Measurements from ENCODE around the gene KCNIP3.

The KCNIP3 gene

DNA sequence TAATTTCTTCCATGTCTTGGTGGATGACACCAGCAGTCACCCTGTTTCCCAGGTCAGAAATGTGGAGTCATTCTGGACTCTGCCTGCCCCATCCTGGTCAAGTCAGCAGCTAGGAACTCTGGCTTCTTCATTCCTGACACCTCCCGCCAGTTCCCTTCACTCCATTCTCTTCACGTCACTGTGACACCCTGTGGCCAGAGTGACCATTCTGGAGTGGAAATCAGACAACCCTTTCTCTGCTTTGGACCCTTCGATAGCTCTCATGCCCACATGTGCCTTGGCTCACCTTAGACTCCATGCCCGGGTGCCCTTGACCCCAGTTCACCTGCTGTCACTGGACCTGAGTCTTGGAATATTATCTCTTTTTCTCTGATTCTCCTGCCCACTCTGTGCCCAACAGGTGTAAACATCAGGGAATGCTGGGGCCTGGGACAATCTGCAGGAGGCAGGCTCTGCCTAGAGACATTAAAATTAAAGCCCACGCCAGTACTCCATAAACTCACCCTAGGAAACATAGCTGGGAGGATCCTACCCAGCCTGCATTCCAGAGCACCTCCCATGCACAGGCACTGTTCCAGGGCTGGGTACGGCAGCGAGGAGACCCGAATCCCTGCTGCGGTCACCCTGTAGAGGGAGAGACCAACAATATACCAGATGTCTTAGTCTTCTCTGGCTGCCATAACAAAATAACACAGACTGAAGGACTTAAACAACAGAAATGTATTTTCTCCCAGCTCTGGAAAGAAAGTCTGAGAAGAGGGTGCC lies 64.3 kb downstream of the KCNIP3 start:
- TF ChIP-seq SUZ12 (IDR thresholded peaks at IDR 0.05; ENCODE audit: extremely low read depth, insufficient read depth, insufficient read length) (no peak), ZNF274 (IDR thresholded peaks at IDR 0.05; ENCODE audit: low read depth, low read length) (no peak), YY1 (IDR thresholded peaks at IDR 0.05; ENCODE audit: insufficient read depth, insufficient read length) (no peak)
- DNase-seq (ENCODE audit: low read depth, low spot score), result no peak
- H3K9me3 ChIP-seq (ENCODE audit: insufficient read depth, low read length), result no peaks in the 10 kb centered on the region
- no peak overlapping the region for H3K4me3 ChIP-seq (ENCODE audit: insufficient read length, low read depth)
- H3K4me1 ChIP-seq (ENCODE audit: insufficient read depth, insufficient read length), result peaks cover 8% of the 10 kb centered on the region
- no peak overlapping the region for H3K9ac ChIP-seq (ENCODE audit: insufficient read length, low read depth)
- H3K27me3 ChIP-seq (ENCODE audit: insufficient read depth, insufficient read length), result no peaks in the 10 kb centered on the region
- no peaks in the 10 kb centered on the region for H3K36me3 ChIP-seq (ENCODE audit: insufficient read depth, insufficient read length, low read length)

GRCh38 chr2:95362486-95362885 lies 65.3 kb downstream of the KCNIP3 start:
- H3K27me3 ChIP-seq (ENCODE audit: insufficient read depth, insufficient read length), result no peaks in the 10 kb centered on the region
- H3K36me3 ChIP-seq (ENCODE audit: insufficient read depth, insufficient read length, low read length), result no peaks in the 10 kb centered on the region
- H3K4me3 ChIP-seq (ENCODE audit: insufficient read length, low read depth), result no peak overlapping the region
- no peak for DNase-seq (ENCODE audit: low read depth, low spot score)
- H3K4me1 ChIP-seq (ENCODE audit: insufficient read depth, insufficient read length), result peaks cover 7% of the 10 kb centered on the region
- H3K9me3 ChIP-seq (ENCODE audit: insufficient read depth, low read length), result no peaks in the 10 kb centered on the region
- H3K9ac ChIP-seq (ENCODE audit: insufficient read length, low read depth), result no peak overlapping the region
- TF ChIP-seq ZNF274 (IDR thresholded peaks at IDR 0.05; ENCODE audit: low read depth, low read length) (no peak), YY1 (IDR thresholded peaks at IDR 0.05; ENCODE audit: insufficient read depth, insufficient read length) (no peak), SUZ12 (IDR thresholded peaks at IDR 0.05; ENCODE audit: extremely low read depth, insufficient read depth, insufficient read length) (no peak)

DNA sequence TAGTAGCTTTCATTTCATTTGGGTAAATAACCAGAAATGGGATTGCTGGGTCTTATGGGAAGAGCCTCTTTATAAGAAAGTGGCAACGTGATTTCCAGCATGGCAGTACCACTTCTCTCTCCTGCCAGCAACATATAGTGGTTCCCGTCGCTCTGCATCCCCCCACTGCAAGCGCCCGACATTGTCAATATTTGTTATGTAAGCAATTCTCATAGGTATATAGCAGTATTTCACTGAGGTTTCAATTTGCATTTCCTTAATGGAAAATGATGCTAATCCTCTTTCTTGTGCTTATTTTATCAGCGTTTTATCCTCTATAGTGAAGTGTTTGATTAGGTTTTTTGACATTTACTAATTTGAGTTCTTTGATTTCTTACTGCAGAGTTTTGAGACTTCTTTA lies 69.4 kb downstream of the KCNIP3 start:
- Histone ChIP-seq H3K9ac (ENCODE audit: insufficient read length, low read depth) (no peak overlapping the region), H3K27me3 (ENCODE audit: insufficient read depth, insufficient read length) (no peaks in the 10 kb centered on the region), H3K4me1 (ENCODE audit: insufficient read depth, insufficient read length) (no peaks in the 10 kb centered on the region), H3K9me3 (ENCODE audit: insufficient read depth, low read length) (no peaks in the 10 kb centered on the region; the same call in none of the 2 replicates), H3K4me3 (ENCODE audit: insufficient read length, low read depth) (no peak overlapping the region), H3K36me3 (ENCODE audit: insufficient read depth, insufficient read length, low read length) (no peaks in the 10 kb centered on the region)
- DNase-seq (ENCODE audit: low read depth, low spot score), result no peak
- TF ChIP-seq SUZ12 (IDR thresholded peaks at IDR 0.05; ENCODE audit: extremely low read depth, insufficient read depth, insufficient read length) (no peak), ZNF274 (IDR thresholded peaks at IDR 0.05; ENCODE audit: low read depth, low read length) (no peak), YY1 (IDR thresholded peaks at IDR 0.05; ENCODE audit: insufficient read depth, insufficient read length) (no peak)

GRCh38 chr2:95372216-95372829 lies 75.2 kb downstream of the KCNIP3 start:
- DNase-seq (ENCODE audit: low read depth, low spot score), result no peak
- H3K4me1 ChIP-seq (ENCODE audit: insufficient read depth, insufficient read length), result peaks cover 15% of the 10 kb centered on the region
- no peaks in the 10 kb centered on the region for H3K27me3 ChIP-seq (ENCODE audit: insufficient read depth, insufficient read length)
- H3K9me3 ChIP-seq (ENCODE audit: insufficient read depth, low read length), result no peaks in the 10 kb centered on the region; the same call in none of the 2 replicates
- H3K4me3 ChIP-seq (ENCODE audit: insufficient read length, low read depth), result no peak overlapping the region
- TF ChIP-seq YY1 (IDR thresholded peaks at IDR 0.05; ENCODE audit: insufficient read depth, insufficient read length) (no peak), ZNF274 (IDR thresholded peaks at IDR 0.05; ENCODE audit: low read depth, low read length) (no peak), SUZ12 (IDR thresholded peaks at IDR 0.05; ENCODE audit: extremely low read depth, insufficient read depth, insufficient read length) (no peak)
- no peak overlapping the region for H3K9ac ChIP-seq (ENCODE audit: insufficient read length, low read depth)
- no peaks in the 10 kb centered on the region for H3K36me3 ChIP-seq (ENCODE audit: insufficient read depth, insufficient read length, low read length)

- TF ChIP-seq ZNF274 (IDR thresholded peaks at IDR 0.05; ENCODE audit: low read depth, low read length) (no peak), SUZ12 (IDR thresholded peaks at IDR 0.05; ENCODE audit: extremely low read depth, insufficient read depth, insufficient read length) (no peak), YY1 (IDR thresholded peaks at IDR 0.05; ENCODE audit: insufficient read depth, insufficient read length) (no peak)
- no peaks in the 10 kb centered on the region for H3K27me3 ChIP-seq (ENCODE audit: insufficient read depth, insufficient read length)
Measured at GRCh38 chr2:95372845-95373244, 75.7 kb downstream of the KCNIP3 start.

GRCh38 chr2:95374029-95374428 lies 76.9 kb downstream of the KCNIP3 start:
- Histone ChIP-seq H3K9me3 (ENCODE audit: insufficient read depth, low read length) (no peaks in the 10 kb centered on the region; the same call in none of the 2 replicates), H3K36me3 (ENCODE audit: insufficient read depth, insufficient read length, low read length) (no peaks in the 10 kb centered on the region), H3K27me3 (ENCODE audit: insufficient read depth, insufficient read length) (no peaks in the 10 kb centered on the region), H3K4me1 (ENCODE audit: insufficient read depth, insufficient read length) (peaks cover 15% of the 10 kb centered on the region), H3K9ac (ENCODE audit: insufficient read length, low read depth) (no peak overlapping the region), H3K4me3 (ENCODE audit: insufficient read length, low read depth) (no peak overlapping the region)
- no peak for DNase-seq (ENCODE audit: low read depth, low spot score)
- TF ChIP-seq YY1 (IDR thresholded peaks at IDR 0.05; ENCODE audit: insufficient read depth, insufficient read length) (no peak), SUZ12 (IDR thresholded peaks at IDR 0.05; ENCODE audit: extremely low read depth, insufficient read depth, insufficient read length) (no peak), ZNF274 (IDR thresholded peaks at IDR 0.05; ENCODE audit: low read depth, low read length) (no peak)

More at GRCh38 chr2:95372845-95373244, 75.7 kb downstream of the KCNIP3 start:
- DNase-seq (ENCODE audit: low read depth, low spot score), result no peak
- no peak overlapping the region for H3K4me3 ChIP-seq (ENCODE audit: insufficient read length, low read depth)
- H3K36me3 ChIP-seq (ENCODE audit: insufficient read depth, insufficient read length, low read length), result no peaks in the 10 kb centered on the region
- peaks cover 15% of the 10 kb centered on the region for H3K4me1 ChIP-seq (ENCODE audit: insufficient read depth, insufficient read length)
- H3K9ac ChIP-seq (ENCODE audit: insufficient read length, low read depth), result no peak overlapping the region
- no peaks in the 10 kb centered on the region; the same call in none of the 2 replicates for H3K9me3 ChIP-seq (ENCODE audit: insufficient read depth, low read length)

DNA sequence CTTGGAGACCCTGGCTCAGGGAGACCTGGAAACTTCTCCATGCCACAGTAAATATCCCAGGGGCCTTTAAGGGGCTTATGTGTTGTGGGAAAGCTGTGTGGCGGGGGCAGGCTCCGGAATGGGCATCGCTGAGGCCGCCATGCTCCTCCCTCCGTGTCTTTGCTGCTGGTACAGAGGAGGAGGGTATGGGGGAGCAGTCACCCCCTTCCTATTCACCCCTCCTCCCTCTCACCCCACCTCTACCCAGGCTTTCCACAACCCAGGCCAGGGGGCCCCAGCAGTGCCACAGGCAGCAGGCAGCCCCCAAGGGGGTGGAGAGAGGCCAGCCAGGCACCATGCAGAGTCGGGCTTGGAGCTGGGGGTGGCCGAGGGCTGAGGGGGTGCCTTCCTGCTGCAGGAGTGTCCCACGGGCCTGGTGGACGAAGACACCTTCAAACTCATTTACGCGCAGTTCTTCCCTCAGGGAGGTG lies 77.3 kb downstream of the KCNIP3 start:
- Histone ChIP-seq H3K36me3 (ENCODE audit: insufficient read depth, insufficient read length, low read length) (no peaks in the 10 kb centered on the region), H3K9me3 (ENCODE audit: insufficient read depth, low read length) (no peaks in the 10 kb centered on the region; the same call in none of the 2 replicates), H3K9ac (ENCODE audit: insufficient read length, low read depth) (no peak overlapping the region), H3K4me1 (ENCODE audit: insufficient read depth, insufficient read length) (peaks cover 15% of the 10 kb centered on the region), H3K27me3 (ENCODE audit: insufficient read depth, insufficient read length) (no peaks in the 10 kb centered on the region), H3K4me3 (ENCODE audit: insufficient read length, low read depth) (no peak overlapping the region)
- TF ChIP-seq ZNF274 (IDR thresholded peaks at IDR 0.05; ENCODE audit: low read depth, low read length) (no peak), SUZ12 (IDR thresholded peaks at IDR 0.05; ENCODE audit: extremely low read depth, insufficient read depth, insufficient read length) (no peak), YY1 (IDR thresholded peaks at IDR 0.05; ENCODE audit: insufficient read depth, insufficient read length) (no peak)
- DNase-seq (ENCODE audit: low read depth, low spot score), result no peak

All from NT2/D1 (cell line).